ENCODE measurements around the gene CDK17. TPM values are rescaled to one million over a fixed set of nuclear protein-coding genes. Genes with fewer than 3 reads are reported as not detected.
A peak's percentile ranks its signal among the peaks of the same experiment; 100 is the strongest.
"Not testable (repeated sequence)": the region's sequence is repeated elsewhere in the genome, so short reads cannot be mapped to it uniquely, and the experiment has no call there.

The CDK17 gene
- total RNA-seq, 2 donors from 2014 or later: 17.0 to 35.6 TPM

DNA sequence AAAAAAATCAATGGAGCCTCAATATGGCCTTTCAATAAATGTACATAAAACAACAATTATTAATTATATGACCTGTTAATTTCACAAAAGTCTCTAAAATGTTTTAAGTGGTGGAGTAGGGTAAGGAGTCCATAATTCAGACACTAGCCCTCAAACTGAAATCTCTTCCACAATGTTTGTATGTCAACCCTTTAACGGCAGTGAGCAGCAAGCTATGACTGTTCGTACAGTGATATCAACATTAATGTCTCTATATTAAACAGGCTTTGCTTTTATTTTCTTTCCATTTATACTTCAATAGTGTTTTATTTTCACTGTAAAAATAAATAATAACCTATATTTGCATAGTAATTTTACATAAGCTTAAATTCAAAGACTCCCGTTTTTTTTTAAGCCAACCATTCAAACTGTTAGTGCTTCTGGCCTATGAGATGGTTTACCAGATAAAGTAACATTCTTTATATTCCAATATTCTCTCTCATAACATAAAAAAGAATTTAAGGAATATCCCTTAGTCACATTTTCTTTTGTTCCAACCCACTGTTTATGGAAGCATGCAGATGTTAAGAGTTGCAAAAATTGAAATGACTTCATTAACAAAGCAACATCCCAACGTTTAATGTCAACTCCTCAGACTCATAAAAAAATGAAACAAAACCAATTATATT lies 2.3 kb downstream of the CDK17 start:
- intact Hi-C loops (cut with DNase I): loop anchor here (10.0 kb wide), 3 partner anchors 93 to 163 kb away; no protein-coding TSS in a partner anchor
- ATAC-seq (no peak), DNase-seq (no peak)

DNA sequence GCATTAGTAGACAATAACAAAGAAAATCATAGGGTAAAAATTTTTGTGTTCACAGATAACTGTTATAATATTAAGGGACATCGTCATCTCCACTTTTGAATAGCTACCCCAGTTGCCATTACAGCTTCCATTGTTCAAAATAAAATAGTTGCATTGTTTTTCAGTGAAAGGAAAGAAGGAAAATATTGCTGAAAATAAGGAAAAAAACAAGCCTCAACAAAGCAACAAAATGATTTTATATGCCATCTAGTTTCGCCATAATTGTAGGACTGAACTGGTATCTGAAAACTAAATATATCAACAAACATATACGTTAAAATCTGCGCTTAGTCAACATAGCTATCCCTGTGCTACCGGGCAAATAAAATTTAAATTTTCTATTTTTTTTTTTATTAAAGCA lies 3.3 kb downstream of the CDK17 start:
- ATAC-seq: no peak
- no peak for DNase-seq
- intact Hi-C loops (cut with DNase I): loop anchor here (10.0 kb wide), 3 partner anchors 92 to 162 kb away; no protein-coding TSS in a partner anchor

DNA sequence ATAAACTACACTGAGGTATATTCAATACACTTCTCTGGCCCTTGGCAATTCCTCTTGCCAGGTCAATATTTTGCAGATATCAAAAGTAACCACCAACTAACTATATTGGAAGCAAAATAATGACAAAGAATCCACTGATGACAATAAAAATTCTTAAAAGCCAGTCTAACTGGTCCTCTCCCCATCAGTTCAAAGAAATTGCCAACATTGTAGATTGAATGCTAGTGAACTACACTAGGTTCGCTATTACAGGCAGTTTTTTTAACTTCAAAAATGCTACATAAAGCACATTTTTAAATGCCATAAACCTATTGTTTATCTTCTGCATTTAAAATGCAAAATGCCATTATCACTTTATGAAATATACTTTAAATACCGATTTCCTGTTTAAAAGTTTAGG lies 4.0 kb downstream of the CDK17 start:
- intact Hi-C loops (cut with DNase I): loop anchor here (10.0 kb wide), 3 partner anchors 91 to 161 kb away; no protein-coding TSS in a partner anchor
- ATAC-seq: no peak
- DNase-seq: no peak

- intact Hi-C loops (cut with DNase I): loop anchor here (10.0 kb wide), 3 partner anchors 90 to 160 kb away; no protein-coding TSS in a partner anchor
- DNase-seq: no peak
- ATAC-seq: no peak
These were observed 5.0 kb downstream of the CDK17 start for GRCh38 chr12:96395236-96395635.

- ATAC-seq, DNase-seq: not testable (repeated sequence)
- intact Hi-C loops (cut with DNase I): loop anchor here (10.0 kb wide), 3 partner anchors 88 to 158 kb away; no protein-coding TSS in a partner anchor
These were observed 7.0 kb downstream of the CDK17 start for GRCh38 chr12:96393229-96393628.

DNA sequence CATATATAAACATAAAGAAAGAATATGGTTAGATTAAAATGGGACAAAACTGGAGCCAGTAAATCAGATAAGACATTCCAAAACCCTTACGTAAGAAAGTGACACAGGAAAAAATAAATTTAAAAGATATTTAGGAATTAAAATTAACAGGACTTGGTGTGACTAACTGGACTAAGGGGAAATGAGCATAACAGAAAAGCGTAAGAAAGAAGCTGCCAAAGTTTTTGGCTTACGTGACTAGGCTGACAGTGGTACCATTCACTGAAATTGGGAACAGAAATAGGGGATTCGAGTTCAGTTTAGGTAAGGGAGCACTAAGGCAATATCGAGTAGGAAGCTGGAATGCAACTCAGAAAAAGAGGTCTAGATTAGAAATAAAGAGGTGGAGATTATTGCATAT lies 7.8 kb downstream of the CDK17 start:
- intact Hi-C loops (cut with DNase I): loop anchor here (10.0 kb wide), 3 partner anchors 88 to 158 kb away; no protein-coding TSS in a partner anchor

DNA sequence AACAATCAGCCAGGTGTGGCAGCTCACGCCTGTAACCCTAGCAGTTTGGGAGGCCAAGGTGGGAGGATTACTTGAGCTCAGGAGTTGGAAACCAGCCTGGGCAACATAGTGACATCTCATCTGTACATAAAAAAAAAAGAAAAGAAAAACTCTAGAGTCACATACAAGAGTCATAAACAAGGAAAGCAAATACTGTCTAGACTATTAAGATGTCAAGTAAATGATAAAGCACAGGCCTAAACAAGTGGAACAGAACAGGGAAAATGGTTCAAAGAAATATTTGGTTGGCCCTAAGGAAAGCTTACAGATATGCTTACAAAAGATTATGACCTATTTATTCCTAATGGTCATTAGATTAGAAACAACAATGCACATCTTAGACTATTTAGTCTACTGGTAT lies 12.3 kb downstream of the CDK17 start:
- ATAC-seq: no peak
- DNase-seq: no peak

More for the DNA sequence above, 7.8 kb downstream of the CDK17 start:
- DNase-seq: no peak
- ATAC-seq: no peak

DNA sequence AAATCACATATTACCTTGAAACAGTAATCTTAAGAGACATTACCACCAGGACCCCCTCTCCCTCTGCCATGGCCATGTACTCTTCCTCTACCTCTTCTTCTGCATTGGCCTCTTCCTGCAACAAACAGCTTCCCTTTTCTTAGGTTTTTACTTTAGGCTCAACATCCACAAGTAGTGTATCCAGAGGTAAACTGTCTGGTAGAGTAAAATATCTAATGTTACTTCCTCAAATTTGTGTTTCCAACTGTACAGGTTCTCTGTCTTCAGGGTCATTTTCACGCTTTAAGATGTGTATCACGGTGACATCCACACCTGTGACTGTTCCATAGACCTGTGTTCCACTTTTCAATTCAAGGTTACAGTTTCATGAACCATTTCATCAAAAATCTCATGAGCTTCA lies 13.4 kb downstream of the CDK17 start:
- DNase-seq: no peak
- no peak for ATAC-seq
- intact Hi-C loops (cut with DNase I): no loop called here

More for the DNA sequence above, 12.3 kb downstream of the CDK17 start:
- intact Hi-C loops (cut with DNase I): no loop called here

- intact Hi-C loops (cut with DNase I): no loop called here
- ATAC-seq (peak in 1 of 2 donors; percentile 24), DNase-seq (no peak)
These were observed 16.2 kb downstream of the CDK17 start for GRCh38 chr12:96383991-96384390.

- intact Hi-C loops (cut with DNase I): no loop called here
These were observed 16.9 kb downstream of the CDK17 start for GRCh38 chr12:96383371-96383770.

GRCh38 chr12:96379743-96380142 lies 20.5 kb downstream of the CDK17 start:
- ATAC-seq; intact Hi-C loops (cut with DNase I); DNase-seq: not testable (repeated sequence)

More at GRCh38 chr12:96383371-96383770, 16.9 kb downstream of the CDK17 start:
- ATAC-seq (no peak), DNase-seq (no peak)

GRCh38 chr12:96378319-96378718 lies 21.9 kb downstream of the CDK17 start:
- intact Hi-C loops (cut with DNase I): no loop called here
- no peak for ATAC-seq
- DNase-seq: no peak

- intact Hi-C loops (cut with DNase I): no loop called here
- DNase-seq (no peak), ATAC-seq (no peak)
These were observed 23.4 kb downstream of the CDK17 start for GRCh38 chr12:96376865-96377264.

GRCh38 chr12:96375841-96376604 lies 24.2 kb downstream of the CDK17 start:
- ATAC-seq: peak; percentile 27 to 37
- intact Hi-C loops (cut with DNase I): no loop called here
- no peak for DNase-seq

- no peak for DNase-seq
- ATAC-seq: peak; percentile 5 to 50
- intact Hi-C loops (cut with DNase I): no loop called here
These were observed 25.1 kb downstream of the CDK17 start for GRCh38 chr12:96375170-96375569.

DNA sequence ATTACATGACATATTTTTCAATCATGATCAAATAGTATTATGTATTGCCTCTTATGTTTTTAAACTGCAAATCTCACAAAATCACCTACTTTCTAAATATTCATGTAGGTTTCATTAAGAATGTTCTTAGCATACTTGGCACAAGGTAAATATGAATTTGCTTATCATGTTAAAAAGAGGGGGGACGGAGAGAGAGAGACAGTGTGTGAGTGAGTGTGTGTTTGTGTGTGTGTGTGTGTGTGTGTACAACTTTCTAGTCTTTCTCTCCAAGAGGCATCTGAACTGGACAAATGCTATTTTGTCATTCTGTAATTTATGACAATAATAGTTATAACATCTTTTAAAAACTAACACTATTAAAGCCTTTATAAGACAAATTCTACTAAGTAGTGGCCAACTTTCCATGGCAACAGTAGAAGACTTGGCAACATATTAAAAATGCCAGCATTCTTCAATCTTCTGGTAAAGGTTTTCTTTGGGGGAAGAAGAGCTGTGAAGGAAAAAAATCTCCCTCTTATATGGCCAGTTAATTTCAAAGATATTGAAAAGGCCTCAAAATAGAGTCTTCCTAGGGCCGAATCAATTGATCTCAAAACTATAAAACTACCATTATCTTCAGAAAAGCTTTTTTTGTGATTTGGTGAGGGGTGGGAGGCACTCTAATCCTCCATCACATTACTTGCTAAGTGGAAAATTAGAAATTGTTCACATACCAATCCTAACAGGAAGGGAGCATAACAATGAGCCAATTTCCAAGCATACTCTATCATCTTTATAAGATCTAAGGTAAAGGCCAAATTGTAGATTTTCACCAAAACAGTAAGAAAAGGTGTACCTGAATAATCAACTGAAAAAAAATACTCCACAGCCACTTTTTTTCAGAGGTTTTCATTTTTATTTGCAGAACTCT lies 28.2 kb downstream of the CDK17 start:
- ATAC-seq: no peak
- DNase-seq: no peak
- intact Hi-C loops (cut with DNase I): no loop called here

DNA sequence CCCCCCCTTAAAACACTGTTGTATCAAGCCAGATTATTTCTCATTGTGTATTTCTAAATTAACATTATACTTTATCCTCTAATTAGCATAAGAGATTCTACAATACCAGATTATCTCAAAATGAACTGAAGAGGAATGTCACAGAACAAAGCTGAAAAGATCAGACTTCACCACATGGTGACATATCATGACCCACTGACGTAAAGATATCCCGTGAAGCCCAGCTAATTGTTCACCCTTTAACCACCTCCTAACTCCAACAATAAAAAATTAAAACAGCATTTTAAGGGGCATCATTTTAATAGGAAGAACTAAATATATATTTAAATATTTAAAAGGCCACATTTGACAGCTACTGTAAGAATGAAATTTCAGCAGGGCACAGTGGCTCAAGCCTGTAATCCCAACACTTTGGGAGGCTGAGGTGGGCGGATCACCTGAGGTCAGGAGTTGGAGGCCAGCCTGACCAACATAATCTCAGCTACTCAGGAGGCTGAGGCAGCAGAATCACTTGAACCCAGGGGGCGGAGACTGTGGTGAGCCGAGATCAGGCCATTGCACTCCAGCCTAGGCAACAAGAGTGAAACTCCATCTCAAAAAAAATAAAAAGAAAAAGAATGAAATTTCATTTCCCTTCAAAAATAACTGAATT lies 29.0 kb downstream of the CDK17 start:
- no peak for ATAC-seq
- intact Hi-C loops (cut with DNase I): no loop called here
- no peak for DNase-seq

DNA sequence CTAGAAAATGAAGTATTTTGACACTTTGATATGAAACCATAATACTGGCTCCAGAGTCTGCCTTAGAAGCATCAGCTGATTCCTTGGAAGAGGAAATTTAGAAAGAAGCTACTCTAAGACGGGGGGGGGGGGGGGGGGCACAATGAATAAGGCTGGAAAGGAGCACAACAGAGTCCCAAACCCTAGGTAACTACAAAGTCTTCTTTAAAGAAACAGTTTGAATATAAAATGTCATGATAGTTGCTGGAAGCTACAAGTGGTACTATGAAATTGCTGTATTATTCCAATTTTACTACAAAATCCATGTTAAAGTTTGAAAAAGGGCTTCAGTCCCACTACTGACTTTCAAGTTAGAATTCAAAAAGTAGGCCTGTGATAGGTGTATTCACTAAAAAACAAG lies 31.6 kb downstream of the CDK17 start:
- intact Hi-C loops (cut with DNase I): no loop called here
- no peak for ATAC-seq
- DNase-seq: no peak

DNA sequence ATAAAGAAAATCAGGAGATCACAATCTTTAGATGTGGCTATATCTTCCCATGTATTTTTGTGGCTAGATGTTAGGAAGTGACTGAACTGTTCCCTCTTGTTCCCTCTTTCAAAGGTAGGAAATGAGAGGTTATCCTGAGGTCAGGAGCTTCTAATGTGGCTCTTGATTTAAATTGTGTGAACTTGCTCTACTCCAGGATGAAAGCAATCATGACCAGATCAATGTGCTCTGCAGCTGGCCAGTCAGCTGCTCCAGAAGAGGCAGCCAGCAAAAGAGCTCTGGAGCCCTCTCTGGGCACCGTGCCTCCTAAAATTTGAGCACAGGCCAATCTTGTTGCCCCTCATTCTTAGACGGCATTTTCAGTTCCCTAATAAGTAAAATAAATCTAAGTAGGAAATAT lies 32.0 kb downstream of the CDK17 start:
- ATAC-seq: peak; percentile 67 to 71
- no peak for DNase-seq
- intact Hi-C loops (cut with DNase I): no loop called here
